Astrocyte of the hippocampus (primary cell): Measurements from ENCODE around the gene CCDC122.

Experiments used
- DNase-seq: peaks from one replicate; pipeline ENCODE4 v3.0.0; 2011; ENCODE audit warnings: low read depth, low spot score

Gene CCDC122

DNA sequence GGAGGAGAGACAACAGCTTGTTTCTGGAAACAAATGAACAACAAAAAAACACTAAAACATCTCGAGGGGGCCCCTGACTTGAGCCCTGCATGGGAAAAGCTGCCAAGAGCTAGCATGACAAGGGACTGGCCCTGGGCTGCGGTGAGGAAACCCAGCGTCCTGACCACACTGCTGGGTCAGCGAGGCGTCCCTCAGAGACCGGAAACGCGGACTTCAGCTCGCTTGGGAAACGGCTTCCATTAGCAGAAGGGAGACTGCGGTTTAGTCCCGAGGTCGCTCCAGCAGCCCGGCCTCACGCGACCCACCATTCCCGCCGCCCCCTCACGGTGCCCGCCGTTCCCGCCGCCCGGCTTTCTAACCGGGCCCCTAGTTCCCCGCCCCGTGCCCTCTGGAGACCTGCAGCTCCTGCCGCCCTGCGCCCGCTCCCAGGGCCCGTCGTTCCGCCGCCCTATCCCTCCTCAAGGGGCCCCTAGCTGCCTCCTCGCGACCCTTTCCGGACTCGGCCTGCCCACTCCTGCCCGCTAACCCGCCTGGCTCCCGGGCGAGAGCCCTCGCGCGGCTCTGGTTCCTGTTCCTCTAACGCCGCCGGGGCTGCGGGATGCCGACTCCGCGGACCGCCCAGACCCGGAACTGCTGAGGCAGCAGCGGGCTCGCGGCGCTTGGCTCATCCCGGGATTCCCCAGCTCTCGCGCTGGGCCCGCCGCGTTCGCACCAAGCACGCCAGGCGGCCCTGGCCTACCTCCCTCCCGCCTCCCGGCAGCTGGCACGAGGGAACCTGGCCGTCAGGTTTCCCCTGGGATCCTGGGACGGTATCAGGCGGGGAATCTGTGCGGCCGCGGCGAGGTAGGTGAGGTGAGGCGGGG is at the start of gene CCDC122:
Gene CCDC122, minus strand, starts transcription at position 849 of the 863 bp plus-strand sequence. CDS start 10,364 bp downstream, outside the sequence.
- DNase-seq: peak; percentile 94

DNA sequence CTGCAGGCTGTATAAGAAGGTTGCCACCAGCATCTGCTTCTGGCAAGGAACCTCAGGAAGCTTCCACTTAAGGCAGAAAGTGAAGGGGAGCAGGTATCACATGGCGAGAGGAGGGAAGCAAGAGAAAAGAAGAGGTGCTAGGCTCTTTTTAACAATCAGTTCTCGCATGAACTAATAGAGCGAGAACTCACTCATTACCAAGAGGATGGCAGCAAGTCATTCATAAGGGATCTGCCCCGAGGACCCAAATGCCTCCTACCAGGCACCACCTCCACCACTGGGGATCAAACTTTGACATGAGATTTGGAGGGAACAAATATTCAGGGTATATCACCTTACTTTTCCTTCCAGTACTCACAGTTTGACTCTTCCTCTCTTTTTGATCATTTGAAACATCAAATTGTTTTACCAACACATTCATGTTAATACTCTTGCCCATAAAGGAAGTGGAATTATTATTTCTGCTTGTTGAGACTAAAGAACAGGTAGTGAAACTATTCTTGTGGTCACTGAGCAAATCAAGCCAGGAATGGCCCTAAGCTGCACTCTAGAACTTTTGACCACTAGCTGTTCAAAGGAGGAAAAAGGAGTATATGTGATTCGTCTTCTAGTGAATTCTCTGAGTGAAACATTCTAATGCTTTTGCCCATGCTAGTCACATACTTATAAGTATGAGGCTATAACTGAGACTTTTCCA is 45.2 kb upstream of the CCDC122 start:
- no peak for DNase-seq

DNA sequence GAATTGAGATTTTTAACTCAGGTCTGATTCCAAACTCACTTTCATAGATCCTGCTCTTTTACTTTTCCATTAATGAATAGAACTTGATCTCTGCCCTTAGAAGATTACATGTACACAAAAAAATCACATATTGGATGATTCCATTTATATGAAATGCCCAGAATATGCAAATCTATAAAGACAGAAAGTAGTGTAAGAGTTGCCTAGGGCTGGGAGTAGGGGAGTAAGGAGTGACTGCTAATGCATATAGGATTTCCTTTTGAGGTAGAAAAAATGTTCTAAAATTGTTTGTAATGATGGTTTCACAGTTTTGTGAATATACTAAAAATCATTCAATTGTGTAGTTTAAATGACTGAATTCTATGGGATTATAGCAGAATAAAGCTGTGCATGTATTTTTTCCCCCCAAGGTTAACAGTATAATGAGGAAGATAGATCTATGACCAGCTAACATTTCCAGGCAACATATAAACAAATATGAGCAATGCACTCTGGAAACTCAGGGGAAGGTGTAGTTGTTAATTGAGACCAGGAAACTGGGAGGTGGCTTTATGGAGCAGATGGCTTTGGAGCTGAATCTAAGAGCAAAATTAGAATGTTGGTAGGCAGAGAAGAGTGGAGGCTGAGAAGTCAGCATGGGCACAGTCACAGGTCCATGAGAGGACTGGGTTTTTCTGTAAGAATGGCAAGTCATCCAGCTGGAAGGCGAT is 41.6 kb upstream of the CCDC122 start:
- no peak for DNase-seq

DNA sequence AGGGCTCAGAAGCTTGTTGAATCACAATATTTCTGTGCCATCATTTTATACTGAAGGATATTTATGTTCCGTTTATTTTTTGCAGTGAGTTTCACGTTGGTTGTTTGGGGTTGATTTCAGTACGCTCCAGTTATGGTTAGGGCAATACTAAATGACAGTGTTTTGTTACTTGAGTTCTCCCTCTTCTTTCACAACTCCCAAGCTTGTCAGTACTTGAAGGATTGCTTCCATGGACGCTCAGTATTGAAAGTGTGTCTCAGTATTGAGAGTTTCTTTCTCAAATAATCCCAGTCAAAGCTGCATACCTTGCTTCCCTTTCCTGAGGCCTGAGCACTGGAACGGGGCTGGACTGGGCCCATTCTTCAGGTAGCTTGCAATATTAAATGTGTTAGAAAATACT is 39.1 kb upstream of the CCDC122 start:
- no peak for DNase-seq

DNA sequence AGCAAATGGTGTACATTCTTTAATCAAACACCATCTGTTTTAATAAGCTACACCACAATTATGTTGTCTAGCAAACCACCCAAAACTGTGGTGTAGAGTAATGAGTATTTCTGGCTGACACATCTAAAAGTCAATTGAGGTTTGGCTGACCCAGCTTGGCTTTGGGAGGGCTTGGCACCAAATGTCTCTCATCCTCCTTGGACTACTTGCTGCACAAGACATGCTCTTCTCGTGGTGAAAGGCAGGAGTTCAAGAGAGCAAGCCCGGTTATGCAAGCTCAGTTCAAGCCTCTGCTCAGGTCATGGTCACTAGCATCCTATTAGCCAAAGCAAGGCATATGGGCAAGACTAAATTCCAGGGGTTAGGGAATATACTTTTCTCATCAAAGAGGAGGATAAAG is 37.3 kb upstream of the CCDC122 start:
- DNase-seq: peak; percentile 27

DNA sequence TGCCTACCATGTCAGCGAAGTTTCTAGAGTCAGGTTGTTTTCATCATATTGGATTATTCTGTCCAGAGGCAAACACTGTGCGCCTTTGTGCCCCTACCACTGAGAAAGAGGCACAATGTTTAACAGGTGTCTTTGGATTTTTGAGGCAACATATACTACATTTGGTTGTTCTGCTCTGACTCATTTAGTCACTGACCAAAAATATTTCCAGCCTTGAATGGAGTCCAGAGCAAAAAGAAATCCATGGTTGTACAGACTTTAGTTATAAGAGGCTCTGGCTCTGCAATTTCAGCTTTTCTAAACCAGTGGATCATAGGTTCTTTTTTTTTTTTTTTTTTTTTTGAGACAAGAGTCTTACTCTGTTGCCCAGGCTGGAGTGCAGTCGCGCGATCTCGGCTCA is 35.9 kb upstream of the CCDC122 start:
- peak; percentile 71 for DNase-seq

DNA sequence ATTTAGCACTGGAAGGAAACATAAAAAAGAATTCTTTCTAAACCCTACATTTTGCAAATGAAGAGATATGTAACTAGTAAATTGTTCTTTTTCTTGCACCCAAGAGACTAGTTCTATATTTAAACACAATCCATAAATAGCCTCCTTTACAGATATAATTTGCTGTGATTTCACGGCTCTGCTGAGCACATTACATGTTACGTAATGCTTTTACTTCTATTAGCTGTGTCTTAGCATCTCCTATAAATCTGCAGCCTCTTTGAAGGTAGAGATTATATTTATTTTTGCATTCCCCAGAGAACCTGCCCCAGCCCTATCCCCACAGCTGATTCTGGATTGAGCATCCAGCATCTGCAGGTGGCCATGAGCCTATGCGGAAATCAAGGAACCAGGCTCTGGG is 32.3 kb upstream of the CCDC122 start:
- no peak for DNase-seq

DNA sequence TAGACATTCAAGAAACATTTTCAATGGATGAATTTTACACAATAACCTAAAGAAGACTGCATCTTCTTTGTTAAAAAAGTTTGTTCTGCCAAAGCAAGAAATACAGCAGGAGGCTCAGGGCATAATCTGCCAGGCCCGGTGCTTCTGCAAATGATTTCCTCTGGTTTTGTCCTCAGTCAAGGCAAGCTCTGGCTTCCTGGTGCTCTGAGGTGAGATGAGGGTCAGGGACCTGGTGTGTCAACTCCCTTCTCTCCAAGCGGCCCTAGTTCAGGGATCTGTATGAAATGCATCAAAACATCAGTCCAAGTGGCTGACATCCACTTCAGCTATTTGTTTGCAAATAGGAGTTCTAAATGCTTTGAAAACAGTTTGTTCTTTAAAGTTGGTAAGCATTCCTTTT is 31.7 kb upstream of the CCDC122 start:
- DNase-seq: no peak

DNA sequence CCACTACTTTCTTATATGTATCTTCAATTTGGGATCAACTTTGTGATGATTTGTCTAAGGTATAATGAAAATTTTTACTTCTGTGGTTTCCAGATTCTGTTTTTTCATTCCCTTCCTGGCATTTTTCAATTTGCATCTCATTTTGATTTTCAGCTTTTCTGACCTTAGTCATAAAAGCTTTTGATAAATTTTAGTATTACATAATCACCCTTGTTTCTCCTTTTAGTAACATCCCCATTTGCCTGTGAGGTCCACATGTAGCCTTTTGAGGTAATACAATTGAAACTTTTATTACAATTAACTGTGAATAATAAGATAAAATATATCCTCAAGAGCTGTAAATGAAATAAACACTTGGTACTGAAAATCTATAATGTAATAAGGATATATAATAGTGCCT is 31.3 kb upstream of the CCDC122 start:
- no peak for DNase-seq

DNA sequence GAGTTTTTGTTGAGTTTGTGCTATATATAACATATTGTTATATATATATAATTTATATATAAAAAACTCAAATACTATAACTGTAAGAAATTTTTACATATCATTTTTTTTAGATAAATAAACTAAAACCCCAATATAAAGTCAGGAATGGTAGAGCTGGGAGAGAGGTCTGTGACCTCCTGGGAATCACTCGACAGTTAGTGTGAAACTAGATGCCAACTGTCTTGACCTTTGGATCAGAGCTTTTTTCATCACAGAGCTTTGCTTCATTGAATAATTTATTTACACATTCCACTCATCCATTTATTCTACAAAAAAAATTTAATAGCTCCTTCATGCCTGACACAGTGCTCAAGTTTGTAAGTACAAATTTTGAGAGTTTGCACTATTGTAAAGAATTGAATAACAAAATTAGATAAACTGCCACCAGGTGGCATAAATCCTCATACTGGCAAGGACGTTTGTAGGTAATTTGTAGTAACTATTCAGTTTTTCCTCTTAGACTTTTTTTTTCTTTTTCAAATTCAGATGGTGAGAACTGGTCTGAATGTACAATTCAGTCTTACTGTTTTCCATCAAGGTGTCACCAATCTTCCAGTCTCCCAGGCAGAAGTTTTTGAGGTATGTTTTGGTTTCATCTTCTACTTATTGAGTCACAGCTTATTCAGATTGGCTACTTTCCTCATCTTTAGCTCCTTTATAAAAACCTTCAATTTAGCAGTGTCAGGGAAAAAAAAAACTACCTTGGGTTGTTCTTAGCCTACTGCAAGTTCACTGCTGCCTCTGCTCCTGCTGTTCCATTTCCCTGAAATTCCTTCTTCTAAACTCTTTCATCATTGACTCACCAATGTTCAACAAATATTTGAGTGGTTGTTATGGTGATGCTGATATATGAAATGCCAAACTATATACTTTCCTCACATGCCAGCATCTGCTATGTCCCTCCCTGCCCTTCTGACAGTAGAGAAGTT is 28.9 kb upstream of the CCDC122 start:
- peak; percentile 67 for DNase-seq

DNA sequence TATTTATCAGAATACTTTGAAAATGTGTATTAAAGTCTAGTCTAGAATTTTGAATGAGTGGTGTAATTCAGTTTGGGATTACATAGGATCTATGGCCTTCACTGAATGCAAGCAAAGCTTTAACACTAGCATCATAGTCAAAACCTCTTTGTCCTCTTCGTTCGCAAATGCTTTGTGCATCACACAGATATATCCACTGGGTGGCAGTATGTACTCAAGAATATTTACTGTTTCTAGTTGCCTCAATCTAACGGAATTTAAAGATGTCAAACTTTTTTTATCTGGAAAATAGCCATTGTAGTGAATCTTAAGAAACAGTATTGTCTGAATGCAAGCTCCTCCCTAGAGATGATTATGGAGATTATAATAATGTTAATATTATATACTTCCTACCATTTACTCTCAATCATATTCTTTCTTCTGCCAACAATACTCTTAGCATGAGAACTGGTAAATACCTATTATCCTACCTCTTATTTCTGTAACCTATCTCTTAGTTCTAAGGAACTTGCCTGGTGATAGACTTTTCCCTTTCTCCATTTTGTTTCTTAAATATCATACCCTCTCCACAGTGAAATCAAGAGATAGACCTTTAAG is 26.0 kb upstream of the CCDC122 start:
- DNase-seq: peak; percentile 81

DNA sequence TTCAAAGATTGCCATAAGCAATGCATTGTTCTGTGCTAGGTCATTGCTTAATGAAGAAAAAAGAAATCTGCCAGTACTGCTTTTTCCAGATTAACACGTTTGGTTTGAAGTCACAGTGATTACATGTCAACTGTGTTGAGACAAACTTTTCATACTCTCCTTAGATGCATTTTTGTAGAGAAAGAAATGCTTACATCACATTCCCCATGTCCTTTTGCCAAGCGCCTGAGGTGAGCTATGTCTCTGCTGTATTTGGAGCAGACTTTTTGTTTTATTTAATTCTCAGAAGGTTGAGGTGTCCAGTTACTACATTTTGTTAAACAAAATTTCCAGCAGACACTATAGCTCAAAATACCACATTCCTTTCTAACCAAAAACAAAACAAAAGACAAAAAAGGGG is 16.4 kb upstream of the CCDC122 start:
- peak; percentile 44 for DNase-seq

DNA sequence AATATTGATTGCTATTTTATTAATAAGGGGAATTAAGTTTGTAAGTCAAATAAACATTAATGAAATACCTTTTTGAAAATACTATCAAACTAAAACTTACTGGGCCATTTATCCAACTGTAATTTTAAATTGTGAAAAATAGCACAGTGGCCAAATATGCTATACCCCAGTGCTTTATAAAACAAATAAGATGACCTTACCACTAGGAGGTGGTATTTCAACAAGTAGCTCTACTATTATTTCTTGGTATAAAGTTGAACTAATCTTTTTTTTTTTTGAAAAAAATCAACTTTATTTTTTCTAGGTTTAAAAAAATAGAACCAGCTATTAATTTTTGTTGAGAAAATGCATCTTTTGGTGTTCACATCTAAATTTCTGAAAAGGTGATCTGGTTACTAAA is 14.9 kb upstream of the CCDC122 start:
- no peak for DNase-seq

DNA sequence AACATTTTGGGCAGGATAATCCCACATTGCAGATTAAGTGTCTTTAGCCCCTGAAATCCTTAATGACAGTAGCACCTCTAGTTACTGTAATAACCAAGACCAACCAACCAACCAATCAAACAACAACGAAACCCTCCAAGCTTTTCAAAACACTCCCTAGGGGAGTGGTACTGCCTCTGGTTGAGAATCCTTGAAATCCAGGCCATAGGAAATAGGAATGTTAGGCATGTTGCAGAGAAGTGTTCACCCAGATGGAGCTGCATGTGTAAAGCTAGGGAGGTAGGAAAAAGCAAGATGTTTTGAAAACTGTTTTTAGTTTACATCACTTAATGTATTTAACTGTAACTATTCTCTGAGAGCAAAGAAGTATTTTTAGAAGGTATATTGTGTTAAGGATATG is 4.7 kb upstream of the CCDC122 start:
- peak; percentile 23 for DNase-seq

DNA sequence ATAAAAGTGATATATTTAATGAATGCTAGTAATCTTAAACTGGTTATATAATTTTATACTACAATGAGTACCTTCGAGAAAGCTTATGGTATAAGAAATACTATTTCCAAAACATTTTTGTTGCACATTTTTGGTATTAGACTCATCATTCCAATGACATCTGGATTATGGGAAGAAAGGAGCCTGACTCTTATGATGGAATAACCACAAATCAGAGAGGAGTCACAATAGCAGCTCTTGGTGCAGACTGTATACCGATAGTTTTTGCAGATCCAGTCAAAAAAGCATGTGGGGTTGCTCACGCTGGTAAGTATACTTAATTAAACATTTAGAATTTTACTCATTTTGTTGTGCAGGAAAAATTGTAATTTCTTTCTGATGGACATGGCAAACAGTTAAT is 4.1 kb upstream of the CCDC122 start:
- DNase-seq: no peak

DNA sequence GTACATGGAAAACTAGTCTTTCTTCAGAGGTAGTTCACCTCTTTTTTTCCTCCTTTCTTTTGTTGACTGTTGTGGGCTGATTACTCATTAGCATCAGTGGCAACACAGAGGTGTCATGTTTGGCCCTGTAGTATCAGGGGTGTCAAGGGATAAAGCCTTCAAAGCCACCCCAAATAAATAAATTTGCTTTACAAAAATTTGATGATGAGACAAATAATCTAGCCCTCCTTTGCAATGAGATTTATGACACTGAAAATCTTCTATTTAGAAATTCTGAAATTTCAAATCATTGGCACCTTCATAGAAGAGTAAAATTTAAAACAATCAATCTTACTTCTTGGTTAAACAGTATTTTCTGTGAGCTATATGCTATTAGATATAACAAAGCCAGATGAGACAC is 2.0 kb upstream of the CCDC122 start:
- DNase-seq: no peak

DNA sequence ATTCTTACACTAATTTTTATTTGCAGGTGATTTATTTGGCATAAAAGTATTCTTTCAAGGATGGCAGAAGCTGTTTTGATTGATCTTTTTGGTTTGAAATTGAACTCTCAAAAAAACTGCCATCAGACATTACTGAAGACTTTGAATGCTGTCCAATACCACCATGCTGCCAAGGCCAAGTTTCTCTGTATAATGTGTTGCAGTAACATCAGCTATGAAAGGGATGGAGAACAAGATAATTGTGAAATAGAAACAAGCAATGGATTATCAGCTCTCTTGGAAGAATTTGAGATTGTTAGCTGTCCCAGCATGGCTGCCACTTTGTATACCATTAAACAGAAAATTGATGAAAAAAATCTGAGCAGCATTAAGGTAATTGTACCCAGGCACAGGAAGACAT is 1.4 kb upstream of the CCDC122 start:
- DNase-seq: no peak

DNA sequence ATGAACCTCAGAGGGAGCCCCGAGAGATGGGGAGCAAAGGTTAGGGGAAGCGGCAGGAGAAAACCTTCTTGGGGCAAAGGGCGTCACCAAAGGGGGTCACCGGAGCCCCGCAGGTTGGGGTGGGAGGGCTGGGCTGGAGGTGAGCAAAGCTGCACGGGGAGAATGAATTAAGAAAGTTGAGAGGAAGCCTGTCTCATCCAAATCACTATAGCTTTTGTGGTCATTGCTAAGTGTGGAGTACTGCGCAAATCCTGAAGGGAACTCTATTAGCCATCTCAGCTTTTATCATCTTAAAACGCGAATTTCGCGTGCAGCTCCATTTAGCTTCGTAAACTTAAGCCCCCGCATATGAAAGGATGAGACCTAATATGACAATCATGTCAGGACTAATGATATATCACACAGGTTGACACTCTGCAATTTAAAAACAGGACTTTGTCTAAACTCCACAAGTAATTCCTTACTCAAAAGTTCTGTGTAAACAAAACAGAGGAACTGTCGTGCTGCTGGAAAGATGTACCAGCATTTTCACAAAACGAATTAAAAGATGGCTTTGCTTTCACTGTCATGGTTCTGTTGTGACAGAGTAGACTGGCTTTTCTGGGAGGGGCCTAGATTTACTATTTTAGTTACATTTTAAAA is 795 bp upstream of the CCDC122 start:
- no peak for DNase-seq

DNA sequence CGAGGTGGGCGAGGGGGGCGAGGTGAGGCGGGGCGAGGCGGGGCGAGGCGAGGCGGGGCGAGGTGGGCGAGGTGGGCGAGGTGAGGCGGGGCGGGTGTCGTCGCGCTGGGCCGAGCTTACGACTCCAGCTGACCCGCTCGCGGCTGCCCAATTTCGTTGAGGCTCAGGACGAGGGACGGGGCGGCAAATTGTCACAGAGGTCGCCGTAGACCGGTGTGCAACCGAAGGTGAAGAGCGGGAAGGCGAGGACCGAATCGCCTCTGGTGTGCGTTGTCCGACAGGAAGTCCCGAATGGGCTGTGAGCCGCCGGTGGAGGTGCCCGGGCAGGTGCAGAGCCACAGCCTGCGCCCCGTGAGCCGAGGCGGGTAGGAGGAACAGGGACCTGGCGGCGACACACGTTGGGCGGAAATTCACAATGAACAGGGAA is 228 bp upstream of the CCDC122 start, which contains the start of gene LACC1:
Gene LACC1, plus strand, starts transcription at position 150 of the 427 bp plus-strand sequence. CDS start 1,082 bp downstream, outside the sequence.
- no peak for DNase-seq

DNA sequence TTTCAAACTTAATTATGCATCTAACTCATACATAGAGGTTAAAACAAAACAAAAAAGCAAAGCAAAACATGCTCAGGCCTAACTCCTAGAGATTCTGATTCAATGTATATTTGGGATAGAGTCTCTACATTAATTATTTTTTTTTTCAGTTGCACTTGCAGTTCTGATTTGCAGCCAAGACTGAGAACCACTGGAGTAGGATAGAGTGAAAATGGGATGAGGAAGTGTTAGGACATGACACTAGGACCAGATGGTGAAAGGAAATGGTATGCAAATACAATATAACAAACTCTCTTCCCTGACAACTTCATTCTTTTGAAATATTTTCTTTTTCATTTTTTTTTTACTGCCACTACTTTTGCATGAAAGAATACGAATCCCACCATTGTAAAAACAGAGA is 1.8 kb downstream of the CCDC122 start:
- no peak for DNase-seq
